Thyroid gland (tissue), 4 donors: Measurements from ENCODE around the gene DRC1. TPM values are rescaled to one million over a fixed set of nuclear protein-coding genes. Genes with fewer than 3 reads are reported as not detected.
"Not testable (repeated sequence)": the region's sequence is repeated elsewhere in the genome, so short reads cannot be mapped to it uniquely, and the experiment has no call there.

Experiments used
- DNase-seq, 2 donors: peaks; one replicate each; pipeline ENCODE4 v3.0.0-alpha.2; 2019
- H3K27ac ChIP-seq, 3 donors: fragments of 200-600 bp; sonication (generic); 1 replicate in 2 of 3; 2 replicates in 1 of 3; pipeline ENCODE4 v1.5.1; 2016 to 2019; ENCODE audit warnings: mild to moderate bottlenecking in 1 of 3, moderate library complexity in 1 of 3
- H3K27me3 ChIP-seq: fragments of 200-600 bp; sonication (generic); one replicate; pipeline ENCODE4 v1.5.1; 2019
- H3K36me3 ChIP-seq, 2 donors: fragments of 200-600 bp; sonication (generic); one replicate each; pipeline ENCODE4 v1.5.1; 2016 to 2019
- H3K4me1 ChIP-seq, 2 donors: fragments of 200-600 bp; sonication (generic); one replicate each; pipeline ENCODE4 v1.5.1; 2017 to 2019
- H3K4me3 ChIP-seq, 3 donors: fragments of 200-600 bp; sonication (generic); replicated peaks in 1 of 3; 1 replicate in 2 of 3; 2 replicates in 1 of 3; pipeline ENCODE4 v1.5.1; 2016; ENCODE audit warnings: mild to moderate bottlenecking in 1 of 3
- H3K9me3 ChIP-seq: fragments of 200-600 bp; sonication (generic); one replicate; pipeline ENCODE4 v1.5.1; 2017
- CTCF ChIP-seq, 6 experiments: fragments of 200-600 bp in 3 of 6; fragments of 450-650 bp in 3 of 6; sonication (generic) in 3 of 6; IDR thresholded peaks; one replicate each; pipeline ENCODE4 v1.5.1; 2016 to 2019; ENCODE audit warnings: antibody characterized with exemption in 6 of 6, mild to moderate bottlenecking in 2 of 6, inconsistent platforms in 1 of 6, moderate library complexity in 1 of 6
- POLR2A ChIP-seq, 2 donors: fragments of 450-650 bp; IDR thresholded peaks; one replicate each; pipeline ENCODE4 v1.6.1; 2017; ENCODE audit warnings: antibody characterized with exemption in 2 of 2, mild to moderate bottlenecking in 2 of 2, moderate library complexity in 1 of 2
- WGBS, 2 donors: methylation state at CpG; one replicate each; pipeline ENCODE4 v1.1.5; 2017; 5-methylcytosine and 5-hydroxymethylcytosine counted together
- intact Hi-C: fragments of 100-400 bp; cut with DNase I; formaldehyde crosslinking; loops from one replicate; pipeline ENCODE4 v1.15.1; 2023
- total RNA-seq, 4 donors: library from RNA; depleted of rRNA; stranded (reverse); fragments of >200 nt; gene quantifications; one replicate each; pipeline ENCODE4 v1.2.3, GENCODE V29; 2016

Gene DRC1
- not detected for total RNA-seq

- Histone ChIP-seq H3K27ac (peak within 1 kb of the TSS in 1 of 3 donors; percentile 36), H3K36me3 (no peaks in the 10 kb centered on the region), H3K4me1 (peaks cover 4 to 9% of the 10 kb centered on the region in 2 donors), H3K4me3 (no peak within 1 kb of the TSS), H3K27me3 (no peaks in the 10 kb centered on the region), H3K9me3 (no peaks in the 10 kb centered on the region)
- TF ChIP-seq POLR2A (IDR thresholded peaks at IDR 0.05) (no peak), CTCF (IDR thresholded peaks at IDR 0.05) (no peak)
- DNase-seq, result peak; percentile 84 to 92
- WGBS, 2 donors, result 19 to 23% methylated on average over 25 to 39 of the region's 63 CpGs
- intact Hi-C loops, result loop anchor here (10.0 kb wide), 1 partner anchor 63 kb away; no protein-coding TSS in a partner anchor
Observed at GRCh38 chr2:26401739-26402541, at the start of gene DRC1. Gene DRC1 (plus strand): TSS chr2:26401920. CDS start chr2:26401990, 70 bp downstream.

GRCh38 chr2:26352892-26353291, 48.8 kb upstream of the DRC1 start:
- DNase-seq, result no peak
- peaks cover 0 to 14% of the 10 kb centered on the region in 2 donors for H3K4me1 ChIP-seq
- H3K27me3 ChIP-seq, result no peaks in the 10 kb centered on the region
- TF ChIP-seq POLR2A (IDR thresholded peaks at IDR 0.05) (no peak), CTCF (IDR thresholded peaks at IDR 0.05) (no peak)
- H3K36me3 ChIP-seq, result no peaks in the 10 kb centered on the region
- no peaks in the 10 kb centered on the region for H3K9me3 ChIP-seq
- WGBS, 2 donors, result 89 to 95% methylated on average over 1 of the region's 1 CpG
- intact Hi-C loops, result no loop called here
- H3K27ac ChIP-seq, result no peak overlapping the region
- no peak overlapping the region for H3K4me3 ChIP-seq

- H3K4me3 ChIP-seq, H3K9me3 ChIP-seq, H3K36me3 ChIP-seq, H3K27me3 ChIP-seq, DNase-seq, H3K27ac ChIP-seq, intact Hi-C loops: not testable (repeated sequence)
- 98% methylated on average over 16 of the region's 16 CpGs for WGBS, 2 donors
- H3K4me1 ChIP-seq, result peaks cover 0 to 14% of the 10 kb centered on the region in 2 donors
Observed at GRCh38 chr2:26354469-26354868, 47.3 kb upstream of the DRC1 start.

- TF ChIP-seq CTCF (IDR thresholded peaks at IDR 0.05), result no peak
- no peak for TF ChIP-seq POLR2A (IDR thresholded peaks at IDR 0.05)
- 41 to 45% methylated on average over 9 of the region's 9 CpGs for WGBS, 2 donors
- intact Hi-C loops, result no loop called here
Observed at GRCh38 chr2:26355038-26355995, 46.4 kb upstream of the DRC1 start.

GRCh38 chr2:26356111-26356510, 45.6 kb upstream of the DRC1 start:
- no peaks in the 10 kb centered on the region for H3K36me3 ChIP-seq
- peak overlapping the region in 2 of 3 donors; percentile 40 to 54 for H3K27ac ChIP-seq
- DNase-seq, result no peak
- 94 to 99% methylated on average over 2 of the region's 2 CpGs for WGBS, 2 donors
- intact Hi-C loops, result no loop called here
- no peaks in the 10 kb centered on the region for H3K9me3 ChIP-seq
- peaks cover 0 to 17% of the 10 kb centered on the region in 2 donors for H3K4me1 ChIP-seq
- no peak for TF ChIP-seq CTCF (IDR thresholded peaks at IDR 0.05)
- TF ChIP-seq POLR2A (IDR thresholded peaks at IDR 0.05), result no peak
- H3K27me3 ChIP-seq, result no peaks in the 10 kb centered on the region
- no peak overlapping the region for H3K4me3 ChIP-seq

More at GRCh38 chr2:26355038-26355995, 46.4 kb upstream of the DRC1 start:
- Histone ChIP-seq H3K9me3 (no peaks in the 10 kb centered on the region), H3K4me1 (peaks cover 0 to 17% of the 10 kb centered on the region in 2 donors), H3K4me3 (no peak overlapping the region), H3K27me3 (no peaks in the 10 kb centered on the region), H3K36me3 (no peaks in the 10 kb centered on the region), H3K27ac (peak overlapping the region in 2 of 3 donors; percentile 40 to 54)
- peak; percentile 71 to 73 for DNase-seq
